ENCODE measurements around the gene BCL7A. TPM values are rescaled to one million over a fixed set of nuclear protein-coding genes. Genes with fewer than 3 reads are reported as not detected.

BCL7A gene
- total and polyA plus RNA-seq, 9 of the 15 experiments (the other 6 are each of a cell fraction or from before 2014, with no cell fraction given) = 0.25 to 21.9 (median 14.9) TPM

DNA sequence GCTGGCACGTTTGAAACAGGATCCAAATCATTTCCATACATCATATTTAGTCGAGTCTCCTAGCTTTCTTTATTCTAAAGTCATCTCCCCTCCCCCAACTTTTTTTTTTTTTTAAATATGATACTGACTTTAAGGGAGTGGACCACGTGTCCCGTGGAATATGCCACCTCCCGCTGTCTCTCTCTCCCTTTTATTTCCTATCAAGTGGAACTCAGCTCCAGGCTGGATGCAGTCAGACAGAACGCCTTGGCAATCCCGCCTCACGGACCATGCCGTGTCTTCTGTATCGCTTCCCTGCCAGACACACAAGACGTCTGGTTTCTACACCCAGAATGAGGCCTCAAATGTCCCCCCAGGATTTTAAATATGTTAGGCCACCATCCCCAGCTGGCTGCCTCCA, 21.2 kb downstream of the BCL7A start (continued):
- TF ChIP-seq, protein P1, sequence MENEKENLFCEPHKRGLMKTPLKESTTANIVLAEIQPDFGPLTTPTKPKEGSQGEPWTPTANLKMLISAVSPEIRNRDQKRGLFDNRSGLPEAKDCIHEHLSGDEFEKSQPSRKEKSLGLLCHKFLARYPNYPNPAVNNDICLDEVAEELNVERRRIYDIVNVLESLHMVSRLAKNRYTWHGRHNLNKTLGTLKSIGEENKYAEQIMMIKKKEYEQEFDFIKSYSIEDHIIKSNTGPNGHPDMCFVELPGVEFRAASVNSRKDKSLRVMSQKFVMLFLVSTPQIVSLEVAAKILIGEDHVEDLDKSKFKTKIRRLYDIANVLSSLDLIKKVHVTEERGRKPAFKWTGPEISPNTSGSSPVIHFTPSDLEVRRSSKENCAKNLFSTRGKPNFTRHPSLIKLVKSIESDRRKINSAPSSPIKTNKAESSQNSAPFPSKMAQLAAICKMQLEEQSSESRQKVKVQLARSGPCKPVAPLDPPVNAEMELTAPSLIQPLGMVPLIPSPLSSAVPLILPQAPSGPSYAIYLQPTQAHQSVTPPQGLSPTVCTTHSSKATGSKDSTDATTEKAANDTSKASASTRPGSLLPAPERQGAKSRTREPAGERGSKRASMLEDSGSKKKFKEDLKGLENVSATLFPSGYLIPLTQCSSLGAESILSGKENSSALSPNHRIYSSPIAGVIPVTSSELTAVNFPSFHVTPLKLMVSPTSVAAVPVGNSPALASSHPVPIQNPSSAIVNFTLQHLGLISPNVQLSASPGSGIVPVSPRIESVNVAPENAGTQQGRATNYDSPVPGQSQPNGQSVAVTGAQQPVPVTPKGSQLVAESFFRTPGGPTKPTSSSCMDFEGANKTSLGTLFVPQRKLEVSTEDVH (IDR thresholded peaks at IDR 0.05; ENCODE audit: low read depth, partially characterized antibody) = no peak
- TF ChIP-seq, protein P2, sequence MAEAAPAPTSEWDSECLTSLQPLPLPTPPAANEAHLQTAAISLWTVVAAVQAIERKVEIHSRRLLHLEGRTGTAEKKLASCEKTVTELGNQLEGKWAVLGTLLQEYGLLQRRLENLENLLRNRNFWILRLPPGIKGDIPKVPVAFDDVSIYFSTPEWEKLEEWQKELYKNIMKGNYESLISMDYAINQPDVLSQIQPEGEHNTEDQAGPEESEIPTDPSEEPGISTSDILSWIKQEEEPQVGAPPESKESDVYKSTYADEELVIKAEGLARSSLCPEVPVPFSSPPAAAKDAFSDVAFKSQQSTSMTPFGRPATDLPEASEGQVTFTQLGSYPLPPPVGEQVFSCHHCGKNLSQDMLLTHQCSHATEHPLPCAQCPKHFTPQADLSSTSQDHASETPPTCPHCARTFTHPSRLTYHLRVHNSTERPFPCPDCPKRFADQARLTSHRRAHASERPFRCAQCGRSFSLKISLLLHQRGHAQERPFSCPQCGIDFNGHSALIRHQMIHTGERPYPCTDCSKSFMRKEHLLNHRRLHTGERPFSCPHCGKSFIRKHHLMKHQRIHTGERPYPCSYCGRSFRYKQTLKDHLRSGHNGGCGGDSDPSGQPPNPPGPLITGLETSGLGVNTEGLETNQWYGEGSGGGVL (CRISPR knock-in tag; IDR thresholded peaks at IDR 0.05) = no peak
- no peak for TF ChIP-seq JUNB (CRISPR knock-in tag; conservative IDR thresholded peaks at IDR 0.05)
- TF ChIP-seq, protein P3, sequence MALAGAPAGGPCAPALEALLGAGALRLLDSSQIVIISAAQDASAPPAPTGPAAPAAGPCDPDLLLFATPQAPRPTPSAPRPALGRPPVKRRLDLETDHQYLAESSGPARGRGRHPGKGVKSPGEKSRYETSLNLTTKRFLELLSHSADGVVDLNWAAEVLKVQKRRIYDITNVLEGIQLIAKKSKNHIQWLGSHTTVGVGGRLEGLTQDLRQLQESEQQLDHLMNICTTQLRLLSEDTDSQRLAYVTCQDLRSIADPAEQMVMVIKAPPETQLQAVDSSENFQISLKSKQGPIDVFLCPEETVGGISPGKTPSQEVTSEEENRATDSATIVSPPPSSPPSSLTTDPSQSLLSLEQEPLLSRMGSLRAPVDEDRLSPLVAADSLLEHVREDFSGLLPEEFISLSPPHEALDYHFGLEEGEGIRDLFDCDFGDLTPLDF (CRISPR knock-in tag; IDR thresholded peaks at IDR 0.05) = no peak
- TF ChIP-seq, protein P4, sequence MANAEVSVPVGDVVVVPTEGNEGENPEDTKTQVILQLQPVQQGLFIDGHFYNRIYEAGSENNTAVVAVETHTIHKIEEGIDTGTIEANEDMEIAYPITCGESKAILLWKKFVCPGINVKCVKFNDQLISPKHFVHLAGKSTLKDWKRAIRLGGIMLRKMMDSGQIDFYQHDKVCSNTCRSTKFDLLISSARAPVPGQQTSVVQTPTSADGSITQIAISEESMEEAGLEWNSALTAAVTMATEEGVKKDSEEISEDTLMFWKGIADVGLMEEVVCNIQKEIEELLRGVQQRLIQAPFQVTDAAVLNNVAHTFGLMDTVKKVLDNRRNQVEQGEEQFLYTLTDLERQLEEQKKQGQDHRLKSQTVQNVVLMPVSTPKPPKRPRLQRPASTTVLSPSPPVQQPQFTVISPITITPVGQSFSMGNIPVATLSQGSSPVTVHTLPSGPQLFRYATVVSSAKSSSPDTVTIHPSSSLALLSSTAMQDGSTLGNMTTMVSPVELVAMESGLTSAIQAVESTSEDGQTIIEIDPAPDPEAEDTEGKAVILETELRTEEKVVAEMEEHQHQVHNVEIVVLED (CRISPR knock-in tag; IDR thresholded peaks at IDR 0.05) = no peak
- TF ChIP-seq, protein P5, sequence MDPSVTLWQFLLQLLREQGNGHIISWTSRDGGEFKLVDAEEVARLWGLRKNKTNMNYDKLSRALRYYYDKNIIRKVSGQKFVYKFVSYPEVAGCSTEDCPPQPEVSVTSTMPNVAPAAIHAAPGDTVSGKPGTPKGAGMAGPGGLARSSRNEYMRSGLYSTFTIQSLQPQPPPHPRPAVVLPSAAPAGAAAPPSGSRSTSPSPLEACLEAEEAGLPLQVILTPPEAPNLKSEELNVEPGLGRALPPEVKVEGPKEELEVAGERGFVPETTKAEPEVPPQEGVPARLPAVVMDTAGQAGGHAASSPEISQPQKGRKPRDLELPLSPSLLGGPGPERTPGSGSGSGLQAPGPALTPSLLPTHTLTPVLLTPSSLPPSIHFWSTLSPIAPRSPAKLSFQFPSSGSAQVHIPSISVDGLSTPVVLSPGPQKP (CRISPR knock-in tag; IDR thresholded peaks at IDR 0.05) = no peak
